GM10266 (cell line): Measurements from ENCODE around the gene KRTAP12-2.

Experiments
- DNase-seq: peaks from one replicate; pipeline ENCODE4 v3.0.0; 2012; ENCODE audit errors: extremely low spot score
- TF ChIP-seq, protein P1 (sequence below): IDR thresholded peaks from 2 replicates; pipeline ENCODE4 v1.5.1; 2012; ENCODE audit warnings: mild to moderate bottlenecking, low read depth; ENCODE audit not compliant: control insufficient read depth, insufficient read depth; ENCODE audit errors: missing control alignments

The KRTAP12-2 gene

DNA sequence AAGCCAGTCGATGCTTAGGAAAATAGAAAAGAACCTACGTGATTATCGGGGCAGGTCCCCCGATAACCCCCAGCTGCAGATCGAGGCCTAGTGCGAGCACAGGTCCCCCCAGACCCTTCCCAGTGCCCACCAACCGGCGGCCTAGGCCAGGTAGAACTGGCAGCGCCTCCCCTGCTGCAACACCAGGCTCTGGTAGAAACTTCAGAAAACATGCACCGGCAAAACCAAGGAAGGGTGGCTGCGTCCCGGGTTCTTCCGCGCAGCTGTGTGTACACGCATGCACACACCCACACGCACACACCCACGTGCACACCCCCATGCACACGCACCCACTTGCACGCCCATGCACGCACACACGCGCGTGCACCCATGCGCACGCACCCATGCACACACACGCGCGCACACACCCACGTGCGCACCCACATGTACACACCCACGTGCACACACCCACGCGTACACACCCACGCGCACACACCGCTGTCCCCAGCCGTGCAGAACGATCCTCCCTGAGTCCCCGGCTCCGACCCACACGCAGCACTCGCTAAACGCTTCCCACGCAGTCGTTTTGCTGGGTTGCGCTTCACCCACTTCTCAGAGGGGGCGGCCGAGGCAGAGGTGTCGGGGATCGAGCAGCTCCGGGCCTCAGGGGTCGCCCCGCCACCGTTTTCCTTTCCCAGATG lies 39.4 kb upstream of the KRTAP12-2 start:
- DNase-seq = no peak
- TF ChIP-seq, protein P1, sequence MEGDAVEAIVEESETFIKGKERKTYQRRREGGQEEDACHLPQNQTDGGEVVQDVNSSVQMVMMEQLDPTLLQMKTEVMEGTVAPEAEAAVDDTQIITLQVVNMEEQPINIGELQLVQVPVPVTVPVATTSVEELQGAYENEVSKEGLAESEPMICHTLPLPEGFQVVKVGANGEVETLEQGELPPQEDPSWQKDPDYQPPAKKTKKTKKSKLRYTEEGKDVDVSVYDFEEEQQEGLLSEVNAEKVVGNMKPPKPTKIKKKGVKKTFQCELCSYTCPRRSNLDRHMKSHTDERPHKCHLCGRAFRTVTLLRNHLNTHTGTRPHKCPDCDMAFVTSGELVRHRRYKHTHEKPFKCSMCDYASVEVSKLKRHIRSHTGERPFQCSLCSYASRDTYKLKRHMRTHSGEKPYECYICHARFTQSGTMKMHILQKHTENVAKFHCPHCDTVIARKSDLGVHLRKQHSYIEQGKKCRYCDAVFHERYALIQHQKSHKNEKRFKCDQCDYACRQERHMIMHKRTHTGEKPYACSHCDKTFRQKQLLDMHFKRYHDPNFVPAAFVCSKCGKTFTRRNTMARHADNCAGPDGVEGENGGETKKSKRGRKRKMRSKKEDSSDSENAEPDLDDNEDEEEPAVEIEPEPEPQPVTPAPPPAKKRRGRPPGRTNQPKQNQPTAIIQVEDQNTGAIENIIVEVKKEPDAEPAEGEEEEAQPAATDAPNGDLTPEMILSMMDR = no peak

DNA sequence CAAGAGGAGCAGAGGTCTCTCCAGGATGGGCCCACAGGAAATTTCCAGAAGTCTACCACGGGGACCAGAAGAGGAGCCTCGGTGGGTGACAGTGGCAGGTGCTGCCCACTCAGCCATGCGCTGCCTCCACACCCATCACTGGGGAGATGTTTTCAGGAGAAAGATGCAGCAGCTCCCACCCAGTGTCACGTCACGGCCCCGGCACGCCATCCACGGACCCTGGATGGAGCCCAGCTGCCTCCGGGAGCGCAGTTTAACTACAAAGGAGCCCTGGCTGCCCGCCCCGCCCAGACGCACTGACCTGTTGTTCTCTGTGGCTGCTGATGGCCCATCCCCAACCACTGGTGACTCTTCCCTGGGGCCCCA lies 37.9 kb upstream of the KRTAP12-2 start:
- TF ChIP-seq, protein P1 = no peak
- no peak for DNase-seq

DNA sequence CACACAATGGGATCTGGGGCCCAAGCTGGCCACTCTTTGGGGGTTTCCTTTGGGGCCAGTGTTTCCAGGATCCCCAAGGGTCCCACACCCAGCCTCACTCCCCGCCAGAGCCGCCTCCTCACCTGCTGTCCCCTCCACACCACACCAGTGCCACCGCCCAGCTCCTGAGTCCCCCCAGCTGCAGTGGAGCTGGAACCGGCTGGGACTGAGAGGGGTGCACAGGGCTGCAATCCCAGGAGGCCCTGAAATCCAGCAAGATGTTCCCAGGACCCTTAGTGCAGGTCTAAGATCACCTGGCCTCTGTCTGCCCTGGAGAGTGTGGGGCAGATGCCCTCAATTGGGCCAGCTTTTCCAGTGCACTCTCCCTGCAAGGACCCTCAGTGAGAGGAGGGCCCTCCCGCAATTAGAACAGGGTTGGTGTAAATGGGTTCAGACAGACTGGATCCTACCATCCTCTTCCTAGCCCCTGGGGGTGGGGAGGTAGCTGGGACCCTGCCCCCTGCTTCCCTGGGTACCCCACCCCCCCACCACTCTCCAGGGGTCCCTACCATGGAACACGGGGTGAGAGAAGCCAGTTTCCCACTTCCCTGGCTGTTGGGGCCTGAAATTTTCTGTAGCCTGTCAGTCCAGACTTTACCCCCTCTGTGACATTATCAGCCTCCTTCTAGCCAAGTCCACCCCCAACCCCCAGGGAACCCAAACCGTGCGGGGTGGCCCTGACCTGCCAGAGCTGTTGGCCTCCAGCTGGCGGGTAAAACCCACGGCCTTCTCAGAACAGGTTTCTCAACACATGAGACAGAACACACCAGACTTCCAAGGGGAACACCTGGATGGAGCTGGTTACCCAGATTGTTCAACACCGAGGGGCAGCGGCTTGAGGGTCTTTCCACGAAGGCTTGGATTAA lies 37.3 kb upstream of the KRTAP12-2 start:
- no peak for DNase-seq
- TF ChIP-seq, protein P1 = no peak

DNA sequence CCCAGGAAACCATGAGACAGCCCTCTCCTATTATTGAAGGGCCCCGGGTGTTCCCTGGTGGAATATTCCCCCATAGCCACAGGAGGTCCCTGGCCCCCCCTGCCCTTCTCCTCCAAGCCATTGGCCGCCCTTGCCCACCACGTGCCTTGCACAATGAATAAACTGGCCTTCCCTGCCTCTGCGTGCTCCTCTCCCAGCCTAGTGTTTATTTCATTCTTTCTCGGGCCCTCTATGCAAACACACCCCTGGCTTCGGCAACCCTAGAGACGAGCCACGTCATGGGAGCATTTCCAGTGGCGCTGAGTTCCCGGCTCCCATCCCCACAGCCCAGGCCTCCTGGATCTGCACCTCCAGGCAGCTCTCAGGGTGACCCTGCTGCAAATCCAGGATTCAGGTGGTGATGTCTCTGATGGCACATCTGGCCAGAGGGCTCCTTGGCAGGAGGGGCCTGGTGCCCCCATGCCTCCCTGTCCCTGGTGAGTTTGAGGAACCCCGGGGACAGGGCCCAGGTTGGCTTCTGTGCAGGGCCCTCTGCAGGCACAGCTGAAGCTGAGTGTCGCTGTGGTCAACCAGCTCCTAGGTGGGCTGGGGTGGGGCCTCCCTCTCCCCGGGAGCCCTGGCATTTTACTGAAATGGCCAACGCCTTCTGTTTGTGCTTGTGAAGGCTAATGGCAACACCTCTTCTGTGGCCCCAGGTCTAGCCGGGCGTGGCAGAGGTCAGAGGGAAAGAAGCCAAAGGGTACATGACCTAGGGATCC lies 36.4 kb upstream of the KRTAP12-2 start:
- no peak for DNase-seq

DNA sequence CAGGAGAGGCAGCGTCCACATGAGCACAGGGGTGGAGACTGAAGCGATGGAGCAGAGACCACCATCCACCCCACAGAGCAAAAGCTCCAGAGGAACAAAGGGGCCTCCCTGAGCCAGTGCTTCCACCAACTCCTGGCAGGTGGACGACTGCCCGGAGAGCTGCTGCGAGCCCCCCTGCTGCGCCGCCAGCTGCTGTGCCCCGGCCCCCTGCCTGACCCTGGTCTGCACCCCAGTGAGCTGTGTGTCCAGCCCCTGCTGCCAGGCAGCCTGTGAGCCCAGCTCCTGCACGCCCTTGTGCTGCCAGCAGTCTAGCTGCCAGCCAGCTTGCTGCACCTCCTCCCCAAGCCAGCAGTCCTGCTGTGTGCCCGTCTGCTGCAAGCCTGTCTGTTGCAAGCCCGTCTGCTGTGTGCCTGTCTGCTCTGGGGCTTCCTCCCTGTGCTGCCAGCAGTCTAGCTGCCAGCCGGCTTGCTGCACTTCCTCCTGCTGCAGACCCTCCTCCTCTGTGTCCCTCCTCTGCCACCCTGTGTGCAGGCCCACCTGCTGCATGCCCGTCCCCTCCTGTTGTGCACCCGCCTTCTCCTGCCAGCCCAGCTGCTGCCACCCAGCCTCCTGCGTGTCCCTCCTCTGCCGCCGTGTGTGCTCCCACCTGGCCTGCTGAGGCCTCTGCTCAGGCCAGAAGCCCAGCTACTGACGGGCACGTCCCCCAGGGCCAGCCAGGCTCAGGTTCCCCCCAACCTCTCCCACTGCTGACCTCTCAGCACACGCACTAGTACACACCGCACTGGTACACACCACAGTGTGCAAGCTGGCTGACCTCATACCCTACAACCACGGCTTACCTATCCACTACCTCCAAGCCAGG lies 35.6 kb upstream of the KRTAP12-2 start:
- TF ChIP-seq, protein P1 = no peak
- DNase-seq = no peak

More for the DNA sequence above, 36.4 kb upstream of the KRTAP12-2 start:
- TF ChIP-seq, protein P1 = no peak

DNA sequence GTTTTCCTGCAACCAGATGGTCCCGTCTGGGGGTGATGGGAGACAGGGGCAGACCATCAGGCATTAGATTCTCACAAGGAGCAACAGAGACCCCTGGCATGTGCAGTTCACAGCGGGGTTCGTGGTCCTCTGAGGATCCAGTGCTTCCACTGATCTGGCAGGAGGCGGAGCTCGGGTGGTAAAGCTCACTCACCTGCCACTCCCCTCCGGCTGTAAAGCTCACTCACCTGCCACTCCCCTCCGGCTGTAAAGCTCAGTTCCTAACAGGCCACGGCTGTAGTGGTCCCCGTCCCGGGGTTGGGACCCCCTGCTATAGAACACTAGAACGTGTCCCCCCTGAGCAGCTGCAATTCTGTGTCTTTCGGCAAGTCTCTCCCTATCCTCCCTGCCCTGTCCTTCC lies 34.8 kb upstream of the KRTAP12-2 start:
- DNase-seq = no peak

More for the DNA sequence above, 34.8 kb upstream of the KRTAP12-2 start:
- TF ChIP-seq, protein P1 = no peak
